Keratinocyte (primary cell): Measurements from ENCODE around the gene MAP7. TPM values are rescaled to one million over a fixed set of nuclear protein-coding genes. Genes with fewer than 3 reads are reported as not detected.

Experiments
- DNase-seq: peaks from one replicate; pipeline ENCODE4 v3.0.0-alpha.2; 2011; ENCODE audit warnings: low read depth, missing footprints, low spot score
- FAIRE-seq: peaks from 2 replicates; lab custom pipeline; 2011; peaks lifted over from hg19 to GRCh38; lab: Jason Lieb, UNC
- H2AFZ ChIP-seq: 2 replicates; pipeline ENCODE4 v1.6.0; 2012; ENCODE audit warnings: low read length, control low read depth, inconsistent platforms; ENCODE audit not compliant: control insufficient read depth
- H3K27ac ChIP-seq: 2 replicates; pipeline ENCODE4 v1.5.1; 2011; ENCODE audit warnings: low read length; ENCODE audit not compliant: control insufficient read depth, insufficient read depth
- H3K27me3 ChIP-seq: 3 replicates; pipeline ENCODE4 v1.6.0; 2011; ENCODE audit warnings: low read length; ENCODE audit not compliant: control insufficient read depth, insufficient read depth; ENCODE audit errors: extremely low read depth
- H3K36me3 ChIP-seq, 2 experiments: 2 replicates in 1 of 2; 3 replicates in 1 of 2; pipeline ENCODE4 v1.5.1; 2011; ENCODE audit warnings: low read length in 2 of 2, mild to moderate bottlenecking in 1 of 2; ENCODE audit not compliant: control insufficient read depth in 2 of 2, insufficient read depth in 2 of 2; ENCODE audit errors: extremely low read depth in 1 of 2
- H3K4me1 ChIP-seq: 3 replicates; pipeline ENCODE4 v1.5.1; 2011; ENCODE audit warnings: low read length; ENCODE audit not compliant: control insufficient read depth, insufficient read depth; ENCODE audit errors: extremely low read depth
- H3K4me2 ChIP-seq: 3 replicates; pipeline ENCODE4 v1.6.0; 2011; ENCODE audit warnings: low read depth, low read length; ENCODE audit not compliant: control insufficient read depth, insufficient read depth; ENCODE audit errors: extremely low read depth
- H3K4me3 ChIP-seq, 3 experiments: fragments of 200-600 bp in 1 of 3; sonication (generic) in 1 of 3; 2 replicates in 2 of 3; 3 replicates in 1 of 3; pipeline ENCODE4 v1.5.1; 2011 to 2016; ENCODE audit warnings: low read length in 3 of 3, mild to moderate bottlenecking in 3 of 3, control low read depth in 2 of 3, inconsistent platforms in 1 of 3, low read depth in 1 of 3, mixed read lengths in 1 of 3, mixed run types in 1 of 3, moderate library complexity in 1 of 3; ENCODE audit not compliant: control insufficient read depth in 2 of 3, insufficient read depth in 2 of 3; ENCODE audit errors: extremely low read depth in 1 of 3
- H3K79me2 ChIP-seq: 2 replicates; pipeline ENCODE4 v1.6.0; 2012; ENCODE audit warnings: low read length; ENCODE audit not compliant: control insufficient read depth, insufficient read depth
- H3K9ac ChIP-seq: 3 replicates; pipeline ENCODE4 v1.6.0; 2011; ENCODE audit warnings: low read length; ENCODE audit not compliant: control insufficient read depth, insufficient read depth; ENCODE audit errors: extremely low read depth
- H3K9me1 ChIP-seq: 3 replicates; pipeline ENCODE4 v1.6.0; 2011; ENCODE audit warnings: low read length; ENCODE audit not compliant: control insufficient read depth, insufficient read depth; ENCODE audit errors: extremely low read depth
- H3K9me3 ChIP-seq: 2 replicates; pipeline ENCODE4 v1.5.1; 2012; ENCODE audit warnings: low read depth, low read length; ENCODE audit not compliant: control insufficient read depth
- H4K20me1 ChIP-seq: 3 replicates; pipeline ENCODE4 v1.6.0; 2011; ENCODE audit warnings: low read length; ENCODE audit not compliant: control insufficient read depth, insufficient read depth; ENCODE audit errors: extremely low read depth
- EZH2 ChIP-seq: IDR thresholded peaks from one replicate; pipeline ENCODE4 v1.6.1; 2012; ENCODE audit warnings: inconsistent platforms, mild to moderate bottlenecking, low read length, moderate library complexity
- dilution Hi-C: fragments of 300-500 bp; cut with MboI; formaldehyde crosslinking; loops from one replicate; pipeline ENCODE4 v1.7.0; 2020; ENCODE audit warnings: low sequenced_read_pairs; ENCODE audit not compliant: extremely low pct_ligation_motif_present
- polyA plus RNA-seq, 5 experiments: library from polyadenylated mRNA; depleted of rRNA in 3 of 5; stranded (reverse) in 3 of 5; stranded (forward) in 1 of 5; unstranded in 1 of 5; fragments of >200 nt; gene quantifications; 1 replicate in 1 of 5; 2 replicates in 3 of 5; 3 replicates in 1 of 5; pipeline versions ENCODE4 v1.2.1 to v1.2.3, GENCODE V29; 2011 to 2012; ENCODE audit warnings: missing spikeins in 2 of 5, low read depth in 1 of 5, low replicate concordance in 1 of 5
- TF ChIP-seq, protein P1 (sequence below), 3 experiments: IDR thresholded peaks in 1 of 3; conservative IDR thresholded peaks in 1 of 3; optimal IDR thresholded peaks in 1 of 3; 2 replicates in 2 of 3; 3 replicates in 1 of 3; pipeline versions ENCODE3 to v1.5.1; 2011; ENCODE audit warnings: low read length in 3 of 3, mild to moderate bottlenecking in 3 of 3, moderate library complexity in 2 of 3, control low read depth in 1 of 3, inconsistent platforms in 1 of 3; ENCODE audit not compliant: insufficient read depth in 2 of 3; ENCODE audit errors: extremely low read depth in 1 of 3

The MAP7 gene
- polyA plus RNA-seq, 1 donor (not counting 4 experiments of a cell fraction or from before 2014, with no cell fraction given) = 11.8 TPM

DNA sequence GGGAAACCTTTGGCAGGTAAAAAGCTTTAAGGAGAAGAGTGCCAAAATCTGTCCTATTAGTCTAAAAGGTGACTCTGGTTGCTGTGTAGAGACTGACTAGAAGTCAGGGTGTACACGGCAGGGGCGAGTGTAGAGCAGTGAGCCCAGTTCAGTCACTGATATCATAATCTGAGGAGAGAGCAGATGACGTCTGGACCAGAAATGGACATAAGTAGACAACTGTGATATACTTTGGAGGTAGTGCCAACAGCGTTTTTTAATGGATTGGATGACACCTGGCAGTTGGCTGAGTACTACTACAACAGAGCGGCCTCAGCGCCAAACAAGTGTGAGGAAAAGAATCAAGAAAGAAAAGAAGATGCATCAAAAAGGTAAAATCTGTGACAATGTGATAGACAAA, 76.0 kb downstream of the MAP7 start:
- TF ChIP-seq, protein P1, sequence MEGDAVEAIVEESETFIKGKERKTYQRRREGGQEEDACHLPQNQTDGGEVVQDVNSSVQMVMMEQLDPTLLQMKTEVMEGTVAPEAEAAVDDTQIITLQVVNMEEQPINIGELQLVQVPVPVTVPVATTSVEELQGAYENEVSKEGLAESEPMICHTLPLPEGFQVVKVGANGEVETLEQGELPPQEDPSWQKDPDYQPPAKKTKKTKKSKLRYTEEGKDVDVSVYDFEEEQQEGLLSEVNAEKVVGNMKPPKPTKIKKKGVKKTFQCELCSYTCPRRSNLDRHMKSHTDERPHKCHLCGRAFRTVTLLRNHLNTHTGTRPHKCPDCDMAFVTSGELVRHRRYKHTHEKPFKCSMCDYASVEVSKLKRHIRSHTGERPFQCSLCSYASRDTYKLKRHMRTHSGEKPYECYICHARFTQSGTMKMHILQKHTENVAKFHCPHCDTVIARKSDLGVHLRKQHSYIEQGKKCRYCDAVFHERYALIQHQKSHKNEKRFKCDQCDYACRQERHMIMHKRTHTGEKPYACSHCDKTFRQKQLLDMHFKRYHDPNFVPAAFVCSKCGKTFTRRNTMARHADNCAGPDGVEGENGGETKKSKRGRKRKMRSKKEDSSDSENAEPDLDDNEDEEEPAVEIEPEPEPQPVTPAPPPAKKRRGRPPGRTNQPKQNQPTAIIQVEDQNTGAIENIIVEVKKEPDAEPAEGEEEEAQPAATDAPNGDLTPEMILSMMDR (optimal IDR thresholded peaks at IDR 0.05 in 1 of 3, IDR thresholded peaks at IDR 0.05 in 1 of 3, conservative IDR thresholded peaks at IDR 0.05 in 1 of 3; ENCODE audit: extremely low read depth in 1 of 3, insufficient read depth in 2 of 3, low read length in 3 of 3) = no peak
- peaks cover 8% of the 10 kb centered on the region for H3K79me2 ChIP-seq
- no peak overlapping the region for H3K9ac ChIP-seq
- H3K4me1 ChIP-seq = no peaks in the 10 kb centered on the region
- H3K4me3 ChIP-seq = no peak overlapping the region
- H3K4me2 ChIP-seq = no peak overlapping the region
- no peak for FAIRE-seq
- H2AFZ ChIP-seq = no peak overlapping the region
- dilution Hi-C loops = no loop called here
- no peak for DNase-seq
- H3K36me3 ChIP-seq = no peaks in the 10 kb centered on the region
- H4K20me1 ChIP-seq = no peaks in the 10 kb centered on the region
- no peaks in the 10 kb centered on the region for H3K9me3 ChIP-seq
- no peaks in the 10 kb centered on the region for H3K9me1 ChIP-seq
- no peaks in the 10 kb centered on the region for H3K27me3 ChIP-seq
- H3K27ac ChIP-seq = no peak overlapping the region

DNA sequence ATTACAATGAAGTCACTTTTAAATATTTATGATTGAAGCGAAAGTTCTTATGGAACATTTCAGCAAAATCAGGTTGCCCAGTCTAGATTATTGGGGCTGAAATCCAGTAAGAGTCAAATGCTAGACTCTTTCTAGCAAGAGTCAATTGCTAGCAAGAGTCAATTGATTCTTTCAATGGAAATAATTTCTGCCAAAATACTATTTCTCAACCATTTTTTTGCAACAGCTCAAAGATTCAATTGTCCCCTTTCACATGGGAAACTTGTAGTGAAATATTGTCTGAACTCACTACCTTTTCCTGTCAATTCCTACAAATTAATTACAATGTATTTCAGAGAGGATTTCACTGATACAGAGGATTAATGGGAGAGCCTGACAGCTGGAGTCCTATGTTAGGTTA, 78.3 kb downstream of the MAP7 start:
- Histone ChIP-seq H3K79me2 (peaks cover under 1% of the 10 kb centered on the region), H3K9ac (no peak overlapping the region), H3K27ac (no peak overlapping the region), H2AFZ (no peak overlapping the region), H3K4me1 (no peaks in the 10 kb centered on the region), H3K36me3 (no peaks in the 10 kb centered on the region), H3K4me2 (no peak overlapping the region), H3K9me1 (no peaks in the 10 kb centered on the region), H3K27me3 (no peaks in the 10 kb centered on the region), H4K20me1 (no peaks in the 10 kb centered on the region), H3K4me3 (no peak overlapping the region), H3K9me3 (no peaks in the 10 kb centered on the region)
- TF ChIP-seq EZH2 = no peak
- TF ChIP-seq, protein P1 (optimal IDR thresholded peaks at IDR 0.05 in 1 of 3, IDR thresholded peaks at IDR 0.05 in 1 of 3, conservative IDR thresholded peaks at IDR 0.05 in 1 of 3; ENCODE audit: extremely low read depth in 1 of 3, insufficient read depth in 2 of 3, low read length in 3 of 3) = no peak
- no peak for DNase-seq
- FAIRE-seq = no peak
- dilution Hi-C loops = no loop called here
